ENCODE data around the gene RHAG. TPM values are rescaled to one million over a fixed set of nuclear protein-coding genes. Genes with fewer than 3 reads are reported as not detected.
A peak's percentile ranks its signal among the peaks of the same experiment; 100 is the strongest.
"Not testable (repeated sequence)": the region's sequence is repeated elsewhere in the genome, so short reads cannot be mapped to it uniquely, and the experiment has no call there.

Gene RHAG
- total RNA-seq, 2 experiments from 2014 or later = not detected

DNA sequence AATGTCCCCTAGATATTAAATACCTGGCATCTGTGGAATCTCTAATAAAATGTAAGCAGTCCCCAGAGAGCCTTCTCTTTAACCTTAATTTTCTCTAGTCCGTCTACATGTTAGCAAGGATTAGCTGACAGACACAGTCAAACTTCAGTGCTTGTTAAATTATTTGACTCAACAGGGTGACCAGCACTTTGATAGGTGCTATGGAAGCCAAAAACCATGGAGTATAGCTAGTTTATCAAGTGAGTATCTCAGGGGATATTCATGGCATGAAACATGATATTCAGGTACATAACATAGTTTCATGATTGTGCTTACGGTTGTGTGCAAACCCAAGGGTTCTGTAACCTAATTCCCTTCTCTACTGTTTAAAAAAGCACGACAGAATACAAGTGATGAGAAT, 3.9 kb downstream of the RHAG start:
- Mint-ChIP-seq H3K4me1 (no peaks in the 10 kb centered on the region), H3K36me3 (ENCODE audit: low read depth) (no peaks in the 10 kb centered on the region), H3K27ac (no peak overlapping the region), H3K27me3 (no peaks in the 10 kb centered on the region), H3K9me3 (no peaks in the 10 kb centered on the region), H3K4me3 (no peak overlapping the region)
- DNase-seq = no peak
- ChIA-PET POLR2A (no interaction called here), CTCF (no interaction called here)

GRCh38 chr6:49629485-49630088, 7.1 kb downstream of the RHAG start:
- H3K4me3 Mint-ChIP-seq; H3K36me3 Mint-ChIP-seq (ENCODE audit: low read depth); CTCF ChIA-PET; H3K4me1 Mint-ChIP-seq; DNase-seq; H3K9me3 Mint-ChIP-seq; H3K27ac Mint-ChIP-seq; POLR2A ChIA-PET; H3K27me3 Mint-ChIP-seq: not testable (repeated sequence)

- POLR2A ChIA-PET = no interaction called here
- CTCF ChIA-PET = no interaction called here
- no peaks in the 10 kb centered on the region for H3K36me3 Mint-ChIP-seq (ENCODE audit: low read depth)
- no peaks in the 10 kb centered on the region for H3K4me1 Mint-ChIP-seq
- no peak overlapping the region for H3K27ac Mint-ChIP-seq
- no peaks in the 10 kb centered on the region for H3K27me3 Mint-ChIP-seq
- H3K9me3 Mint-ChIP-seq = no peaks in the 10 kb centered on the region
- no peak overlapping the region for H3K4me3 Mint-ChIP-seq
- no peak for DNase-seq
Observed at GRCh38 chr6:49626811-49627210, 9.8 kb downstream of the RHAG start.

- no peak overlapping the region for H3K4me3 Mint-ChIP-seq
- POLR2A ChIA-PET = no interaction called here
Observed at GRCh38 chr6:49618257-49618656, 18.4 kb downstream of the RHAG start.

DNA sequence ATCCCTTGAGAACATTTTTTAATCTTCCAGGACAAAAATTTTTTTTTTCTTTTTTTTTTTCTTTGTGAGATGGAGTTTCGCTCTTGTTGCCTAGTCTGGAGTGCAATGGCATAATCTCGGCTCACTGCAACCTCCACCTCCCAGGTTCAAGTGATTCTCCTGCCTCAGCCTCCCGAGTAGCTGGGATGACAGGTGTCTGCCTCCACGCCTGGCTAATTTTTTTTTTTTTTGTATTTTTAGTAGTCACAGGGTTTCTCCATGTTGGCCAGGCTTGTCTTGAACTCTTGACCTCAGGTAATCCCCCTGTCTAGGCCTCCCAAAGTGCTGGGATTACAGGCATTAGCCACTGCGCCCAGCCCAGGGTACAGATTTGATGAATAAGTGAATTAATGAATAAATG, 22.5 kb downstream of the RHAG start:
- POLR2A ChIA-PET; H3K4me1 Mint-ChIP-seq; H3K4me3 Mint-ChIP-seq; DNase-seq; H3K27me3 Mint-ChIP-seq; H3K27ac Mint-ChIP-seq; CTCF ChIA-PET; H3K9me3 Mint-ChIP-seq; H3K36me3 Mint-ChIP-seq (ENCODE audit: low read depth): not testable (repeated sequence)

More at GRCh38 chr6:49618257-49618656, 18.4 kb downstream of the RHAG start:
- DNase-seq = no peak
- Mint-ChIP-seq H3K27me3 (peaks cover 2% of the 10 kb centered on the region), H3K4me1 (no peaks in the 10 kb centered on the region), H3K36me3 (ENCODE audit: low read depth) (no peaks in the 10 kb centered on the region), H3K9me3 (no peaks in the 10 kb centered on the region), H3K27ac (no peak overlapping the region)
- CTCF ChIA-PET = no interaction called here

- no peak for DNase-seq
- H3K9me3 Mint-ChIP-seq = no peaks in the 10 kb centered on the region
- no peak overlapping the region for H3K4me3 Mint-ChIP-seq
- H3K27ac Mint-ChIP-seq = no peak overlapping the region
- CTCF ChIA-PET = no interaction called here
- no peaks in the 10 kb centered on the region for H3K36me3 Mint-ChIP-seq (ENCODE audit: low read depth)
- H3K4me1 Mint-ChIP-seq = no peaks in the 10 kb centered on the region
- POLR2A ChIA-PET = no interaction called here
- peaks cover 3% of the 10 kb centered on the region for H3K27me3 Mint-ChIP-seq
Observed at GRCh38 chr6:49609285-49609684, 27.4 kb downstream of the RHAG start.

- POLR2A ChIA-PET; H3K9me3 Mint-ChIP-seq; H3K27me3 Mint-ChIP-seq; H3K4me1 Mint-ChIP-seq; H3K27ac Mint-ChIP-seq; CTCF ChIA-PET; H3K36me3 Mint-ChIP-seq (ENCODE audit: low read depth); DNase-seq; H3K4me3 Mint-ChIP-seq: not testable (repeated sequence)
Observed at GRCh38 chr6:49608275-49608674, 28.4 kb downstream of the RHAG start.

GRCh38 chr6:49607391-49607982, 29.2 kb downstream of the RHAG start:
- POLR2A ChIA-PET = no interaction called here
- Mint-ChIP-seq H3K27me3 (peaks cover 3% of the 10 kb centered on the region), H3K36me3 (ENCODE audit: low read depth) (no peaks in the 10 kb centered on the region), H3K27ac (no peak overlapping the region), H3K9me3 (no peaks in the 10 kb centered on the region), H3K4me3 (no peak overlapping the region), H3K4me1 (no peaks in the 10 kb centered on the region)
- no peak for DNase-seq
- CTCF ChIA-PET = no interaction called here

GRCh38 chr6:49606721-49607390, 29.8 kb downstream of the RHAG start:
- no peak overlapping the region for H3K4me3 Mint-ChIP-seq
- H3K36me3 Mint-ChIP-seq (ENCODE audit: low read depth) = no peaks in the 10 kb centered on the region
- DNase-seq = peak; percentile 35
- ChIA-PET CTCF (no interaction called here), POLR2A (no interaction called here)
- no peaks in the 10 kb centered on the region for H3K4me1 Mint-ChIP-seq
- no peaks in the 10 kb centered on the region for H3K9me3 Mint-ChIP-seq
- peaks cover 3% of the 10 kb centered on the region for H3K27me3 Mint-ChIP-seq
- no peak overlapping the region for H3K27ac Mint-ChIP-seq

DNA sequence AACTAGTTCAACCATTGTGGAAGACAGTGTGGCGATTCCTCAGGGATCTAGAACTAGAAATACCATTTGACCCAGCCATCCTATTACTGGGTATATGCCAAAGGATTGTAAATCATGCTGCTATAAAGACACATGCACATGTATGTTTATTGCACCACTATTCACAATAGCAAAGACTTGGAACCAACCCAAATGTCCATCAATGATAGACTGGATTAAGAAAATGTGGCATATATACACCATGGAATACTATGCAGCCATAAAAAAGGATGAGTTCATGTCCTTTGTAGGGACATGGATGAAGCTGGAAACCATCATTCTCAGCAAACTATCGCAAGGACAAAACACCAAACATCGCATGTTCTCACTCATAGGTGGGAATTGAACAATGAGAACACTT, 32.6 kb downstream of the RHAG start:
- H3K4me3 Mint-ChIP-seq; DNase-seq; H3K27ac Mint-ChIP-seq; H3K36me3 Mint-ChIP-seq (ENCODE audit: low read depth); H3K27me3 Mint-ChIP-seq; H3K4me1 Mint-ChIP-seq; CTCF ChIA-PET; H3K9me3 Mint-ChIP-seq; POLR2A ChIA-PET: not testable (repeated sequence)

- DNase-seq; H3K27ac Mint-ChIP-seq; CTCF ChIA-PET; H3K36me3 Mint-ChIP-seq (ENCODE audit: low read depth); H3K4me3 Mint-ChIP-seq; H3K4me1 Mint-ChIP-seq; H3K9me3 Mint-ChIP-seq; H3K27me3 Mint-ChIP-seq; POLR2A ChIA-PET: not testable (repeated sequence)
Observed at GRCh38 chr6:49587262-49587661, 49.4 kb downstream of the RHAG start.

- Mint-ChIP-seq H3K27me3 (peaks cover 10% of the 10 kb centered on the region), H3K9me3 (peaks cover 5% of the 10 kb centered on the region), H3K27ac (no peak overlapping the region), H3K4me3 (no peak overlapping the region), H3K4me1 (no peaks in the 10 kb centered on the region), H3K36me3 (ENCODE audit: low read depth) (no peaks in the 10 kb centered on the region)
- no peak for DNase-seq
- POLR2A ChIA-PET = no interaction called here
- CTCF ChIA-PET = no interaction called here
Observed at GRCh38 chr6:49582529-49582928, 54.1 kb downstream of the RHAG start.

GRCh38 chr6:49579649-49580048, 57.0 kb downstream of the RHAG start:
- H3K27ac Mint-ChIP-seq = no peak overlapping the region
- H3K27me3 Mint-ChIP-seq = peaks cover 10% of the 10 kb centered on the region
- ChIA-PET POLR2A (no interaction called here), CTCF (no interaction called here)
- no peak overlapping the region for H3K4me3 Mint-ChIP-seq
- H3K4me1 Mint-ChIP-seq = no peaks in the 10 kb centered on the region
- peaks cover 5% of the 10 kb centered on the region for H3K9me3 Mint-ChIP-seq
- DNase-seq = no peak
- H3K36me3 Mint-ChIP-seq (ENCODE audit: low read depth) = no peaks in the 10 kb centered on the region

DNA sequence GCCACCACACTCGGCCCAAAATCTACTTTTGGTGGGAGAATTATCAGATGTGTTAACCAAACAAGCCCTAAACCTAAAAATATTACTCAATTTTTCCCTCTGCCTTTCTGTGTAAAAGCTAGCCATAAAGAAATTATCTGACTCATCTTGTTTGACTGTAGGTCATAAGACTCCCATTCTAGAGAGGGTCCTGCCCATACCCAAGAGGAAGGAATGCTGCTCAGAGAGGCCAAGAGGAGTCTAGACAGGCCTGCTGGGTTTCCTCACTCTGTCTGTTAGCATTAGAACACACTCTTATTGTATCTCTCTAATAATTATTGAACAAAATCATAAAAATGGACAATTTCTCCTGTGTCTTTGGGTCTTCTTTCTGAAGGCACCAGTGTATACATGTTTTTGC, 60.0 kb downstream of the RHAG start:
- H3K27ac Mint-ChIP-seq = no peak overlapping the region
- peaks cover 5% of the 10 kb centered on the region for H3K9me3 Mint-ChIP-seq
- CTCF ChIA-PET = no interaction called here
- H3K4me1 Mint-ChIP-seq = no peaks in the 10 kb centered on the region
- no peaks in the 10 kb centered on the region for H3K36me3 Mint-ChIP-seq (ENCODE audit: low read depth)
- POLR2A ChIA-PET = no interaction called here
- DNase-seq = no peak
- H3K4me3 Mint-ChIP-seq = no peak overlapping the region
- H3K27me3 Mint-ChIP-seq = peaks cover 10% of the 10 kb centered on the region
